ENCODE results near the gene ATXN1.

GRCh38 chr6:16783952-16784565 is 22.8 kb upstream of the ATXN1 start:
- TF ChIP-seq ZNF224 (CRISPR knock-in tag; IDR thresholded peaks at IDR 0.05) (no peak), BRD4 (CRISPR knock-in tag; IDR thresholded peaks at IDR 0.05) (no peak), JARID2 (CRISPR knock-in tag; IDR thresholded peaks at IDR 0.05; ENCODE audit: insufficient replicate concordance) (no peak), ATF7 (IDR thresholded peaks at IDR 0.05) (peak; percentile 78), ATF7 (CRISPR knock-in tag; IDR thresholded peaks at IDR 0.05) (no peak), DNMT3B (CRISPR knock-in tag; conservative IDR thresholded peaks at IDR 0.05) (no peak), ZFP36 (IDR thresholded peaks at IDR 0.05; ENCODE audit: borderline replicate concordance, low read depth, low read length, partially characterized antibody) (no peak), SYNCRIP (IDR thresholded peaks at IDR 0.05; ENCODE audit: insufficient read depth, low read depth, low read length) (no peak), ZNF883 (CRISPR knock-in tag; IDR thresholded peaks at IDR 0.05; ENCODE audit: not compliant biosample characterization) (no peak)
- TF ChIP-seq, protein P1, sequence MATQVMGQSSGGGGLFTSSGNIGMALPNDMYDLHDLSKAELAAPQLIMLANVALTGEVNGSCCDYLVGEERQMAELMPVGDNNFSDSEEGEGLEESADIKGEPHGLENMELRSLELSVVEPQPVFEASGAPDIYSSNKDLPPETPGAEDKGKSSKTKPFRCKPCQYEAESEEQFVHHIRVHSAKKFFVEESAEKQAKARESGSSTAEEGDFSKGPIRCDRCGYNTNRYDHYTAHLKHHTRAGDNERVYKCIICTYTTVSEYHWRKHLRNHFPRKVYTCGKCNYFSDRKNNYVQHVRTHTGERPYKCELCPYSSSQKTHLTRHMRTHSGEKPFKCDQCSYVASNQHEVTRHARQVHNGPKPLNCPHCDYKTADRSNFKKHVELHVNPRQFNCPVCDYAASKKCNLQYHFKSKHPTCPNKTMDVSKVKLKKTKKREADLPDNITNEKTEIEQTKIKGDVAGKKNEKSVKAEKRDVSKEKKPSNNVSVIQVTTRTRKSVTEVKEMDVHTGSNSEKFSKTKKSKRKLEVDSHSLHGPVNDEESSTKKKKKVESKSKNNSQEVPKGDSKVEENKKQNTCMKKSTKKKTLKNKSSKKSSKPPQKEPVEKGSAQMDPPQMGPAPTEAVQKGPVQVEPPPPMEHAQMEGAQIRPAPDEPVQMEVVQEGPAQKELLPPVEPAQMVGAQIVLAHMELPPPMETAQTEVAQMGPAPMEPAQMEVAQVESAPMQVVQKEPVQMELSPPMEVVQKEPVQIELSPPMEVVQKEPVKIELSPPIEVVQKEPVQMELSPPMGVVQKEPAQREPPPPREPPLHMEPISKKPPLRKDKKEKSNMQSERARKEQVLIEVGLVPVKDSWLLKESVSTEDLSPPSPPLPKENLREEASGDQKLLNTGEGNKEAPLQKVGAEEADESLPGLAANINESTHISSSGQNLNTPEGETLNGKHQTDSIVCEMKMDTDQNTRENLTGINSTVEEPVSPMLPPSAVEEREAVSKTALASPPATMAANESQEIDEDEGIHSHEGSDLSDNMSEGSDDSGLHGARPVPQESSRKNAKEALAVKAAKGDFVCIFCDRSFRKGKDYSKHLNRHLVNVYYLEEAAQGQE (IDR thresholded peaks at IDR 0.05; ENCODE audit: borderline replicate concordance in 1 of 2, low read depth in 1 of 2, low read length in 2 of 2) = no peak
- TF ChIP-seq, protein P2, sequence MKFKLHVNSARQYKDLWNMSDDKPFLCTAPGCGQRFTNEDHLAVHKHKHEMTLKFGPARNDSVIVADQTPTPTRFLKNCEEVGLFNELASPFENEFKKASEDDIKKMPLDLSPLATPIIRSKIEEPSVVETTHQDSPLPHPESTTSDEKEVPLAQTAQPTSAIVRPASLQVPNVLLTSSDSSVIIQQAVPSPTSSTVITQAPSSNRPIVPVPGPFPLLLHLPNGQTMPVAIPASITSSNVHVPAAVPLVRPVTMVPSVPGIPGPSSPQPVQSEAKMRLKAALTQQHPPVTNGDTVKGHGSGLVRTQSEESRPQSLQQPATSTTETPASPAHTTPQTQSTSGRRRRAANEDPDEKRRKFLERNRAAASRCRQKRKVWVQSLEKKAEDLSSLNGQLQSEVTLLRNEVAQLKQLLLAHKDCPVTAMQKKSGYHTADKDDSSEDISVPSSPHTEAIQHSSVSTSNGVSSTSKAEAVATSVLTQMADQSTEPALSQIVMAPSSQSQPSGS (CRISPR knock-in tag; IDR thresholded peaks at IDR 0.05) = no peak
- TF ChIP-seq, protein P3, sequence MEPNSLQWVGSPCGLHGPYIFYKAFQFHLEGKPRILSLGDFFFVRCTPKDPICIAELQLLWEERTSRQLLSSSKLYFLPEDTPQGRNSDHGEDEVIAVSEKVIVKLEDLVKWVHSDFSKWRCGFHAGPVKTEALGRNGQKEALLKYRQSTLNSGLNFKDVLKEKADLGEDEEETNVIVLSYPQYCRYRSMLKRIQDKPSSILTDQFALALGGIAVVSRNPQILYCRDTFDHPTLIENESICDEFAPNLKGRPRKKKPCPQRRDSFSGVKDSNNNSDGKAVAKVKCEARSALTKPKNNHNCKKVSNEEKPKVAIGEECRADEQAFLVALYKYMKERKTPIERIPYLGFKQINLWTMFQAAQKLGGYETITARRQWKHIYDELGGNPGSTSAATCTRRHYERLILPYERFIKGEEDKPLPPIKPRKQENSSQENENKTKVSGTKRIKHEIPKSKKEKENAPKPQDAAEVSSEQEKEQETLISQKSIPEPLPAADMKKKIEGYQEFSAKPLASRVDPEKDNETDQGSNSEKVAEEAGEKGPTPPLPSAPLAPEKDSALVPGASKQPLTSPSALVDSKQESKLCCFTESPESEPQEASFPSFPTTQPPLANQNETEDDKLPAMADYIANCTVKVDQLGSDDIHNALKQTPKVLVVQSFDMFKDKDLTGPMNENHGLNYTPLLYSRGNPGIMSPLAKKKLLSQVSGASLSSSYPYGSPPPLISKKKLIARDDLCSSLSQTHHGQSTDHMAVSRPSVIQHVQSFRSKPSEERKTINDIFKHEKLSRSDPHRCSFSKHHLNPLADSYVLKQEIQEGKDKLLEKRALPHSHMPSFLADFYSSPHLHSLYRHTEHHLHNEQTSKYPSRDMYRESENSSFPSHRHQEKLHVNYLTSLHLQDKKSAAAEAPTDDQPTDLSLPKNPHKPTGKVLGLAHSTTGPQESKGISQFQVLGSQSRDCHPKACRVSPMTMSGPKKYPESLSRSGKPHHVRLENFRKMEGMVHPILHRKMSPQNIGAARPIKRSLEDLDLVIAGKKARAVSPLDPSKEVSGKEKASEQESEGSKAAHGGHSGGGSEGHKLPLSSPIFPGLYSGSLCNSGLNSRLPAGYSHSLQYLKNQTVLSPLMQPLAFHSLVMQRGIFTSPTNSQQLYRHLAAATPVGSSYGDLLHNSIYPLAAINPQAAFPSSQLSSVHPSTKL (CRISPR knock-in tag; IDR thresholded peaks at IDR 0.05) = no peak
- TF ChIP-seq, protein P4, sequence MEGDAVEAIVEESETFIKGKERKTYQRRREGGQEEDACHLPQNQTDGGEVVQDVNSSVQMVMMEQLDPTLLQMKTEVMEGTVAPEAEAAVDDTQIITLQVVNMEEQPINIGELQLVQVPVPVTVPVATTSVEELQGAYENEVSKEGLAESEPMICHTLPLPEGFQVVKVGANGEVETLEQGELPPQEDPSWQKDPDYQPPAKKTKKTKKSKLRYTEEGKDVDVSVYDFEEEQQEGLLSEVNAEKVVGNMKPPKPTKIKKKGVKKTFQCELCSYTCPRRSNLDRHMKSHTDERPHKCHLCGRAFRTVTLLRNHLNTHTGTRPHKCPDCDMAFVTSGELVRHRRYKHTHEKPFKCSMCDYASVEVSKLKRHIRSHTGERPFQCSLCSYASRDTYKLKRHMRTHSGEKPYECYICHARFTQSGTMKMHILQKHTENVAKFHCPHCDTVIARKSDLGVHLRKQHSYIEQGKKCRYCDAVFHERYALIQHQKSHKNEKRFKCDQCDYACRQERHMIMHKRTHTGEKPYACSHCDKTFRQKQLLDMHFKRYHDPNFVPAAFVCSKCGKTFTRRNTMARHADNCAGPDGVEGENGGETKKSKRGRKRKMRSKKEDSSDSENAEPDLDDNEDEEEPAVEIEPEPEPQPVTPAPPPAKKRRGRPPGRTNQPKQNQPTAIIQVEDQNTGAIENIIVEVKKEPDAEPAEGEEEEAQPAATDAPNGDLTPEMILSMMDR (CRISPR knock-in tag; IDR thresholded peaks at IDR 0.05) = no peak
